HG02981 (cell line): ENCODE measurements around the gene DMTF1.
"Not testable (repeated sequence)": the region's sequence is repeated elsewhere in the genome, so short reads cannot be mapped to it uniquely, and the experiment has no call there.

Source experiments
- ATAC-seq: cut with Tn5 transposase; IDR thresholded peaks from one replicate; pipeline ENCODE4 v1.9.1; 2021; ENCODE audit warnings: mild to moderate bottlenecking, moderate library complexity; ENCODE audit not compliant: unreplicated experiment

Gene DMTF1

DNA sequence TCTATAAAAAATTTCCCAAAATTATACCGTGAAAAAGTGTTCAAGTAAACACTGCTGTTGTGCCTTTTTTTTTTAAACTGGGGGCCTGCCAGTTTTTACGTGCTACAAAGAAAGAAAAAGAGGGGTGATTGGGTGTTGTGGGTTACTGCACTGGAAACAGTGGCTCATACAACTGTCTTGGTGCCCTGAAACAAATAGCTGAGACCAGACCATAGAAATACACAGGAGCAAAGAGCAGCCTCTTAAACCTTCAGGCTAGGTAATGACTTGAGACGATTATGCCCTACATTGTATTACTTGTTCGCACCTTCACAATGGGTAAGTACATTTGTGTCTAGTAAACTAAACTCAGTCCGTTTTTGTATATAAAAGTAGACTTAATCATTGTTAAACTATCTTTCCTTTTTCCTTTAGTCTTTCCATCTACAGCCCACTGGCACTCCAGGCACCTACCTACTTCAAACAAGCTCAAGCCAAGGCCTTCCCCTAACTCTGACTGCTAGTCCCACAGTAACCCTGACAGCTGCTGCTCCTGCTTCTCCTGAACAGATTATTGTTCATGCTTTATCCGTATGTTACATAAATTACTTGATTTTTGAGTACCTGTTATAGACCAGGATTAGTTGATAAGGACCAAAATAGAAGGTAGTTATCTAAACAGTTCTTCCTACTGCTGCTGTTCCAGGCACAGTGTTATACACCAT is 40.7 kb downstream of the DMTF1 start:
- ATAC-seq = no peak

GRCh38 chr7:87193912-87194311 is 41.7 kb downstream of the DMTF1 start:
- ATAC-seq = no peak

DNA sequence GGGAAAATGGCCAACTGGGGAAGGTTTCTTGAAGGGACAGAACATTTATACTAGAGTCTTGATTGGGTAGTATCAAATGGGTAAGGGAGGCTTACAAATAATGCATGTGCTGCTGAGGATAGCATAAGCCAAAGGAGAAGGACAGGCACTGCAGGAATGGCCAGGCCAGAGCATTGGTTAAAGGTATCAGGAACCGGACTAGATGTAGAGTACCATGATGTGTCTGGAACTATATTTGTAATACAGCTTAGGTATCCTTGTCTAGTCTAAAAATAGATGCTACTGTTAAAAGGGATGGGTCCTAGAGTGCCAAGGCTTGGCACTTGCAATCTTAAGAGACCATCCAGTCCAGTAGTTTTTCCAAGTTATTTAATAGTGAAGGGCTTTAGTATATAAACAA is 47.0 kb downstream of the DMTF1 start:
- no peak for ATAC-seq

DNA sequence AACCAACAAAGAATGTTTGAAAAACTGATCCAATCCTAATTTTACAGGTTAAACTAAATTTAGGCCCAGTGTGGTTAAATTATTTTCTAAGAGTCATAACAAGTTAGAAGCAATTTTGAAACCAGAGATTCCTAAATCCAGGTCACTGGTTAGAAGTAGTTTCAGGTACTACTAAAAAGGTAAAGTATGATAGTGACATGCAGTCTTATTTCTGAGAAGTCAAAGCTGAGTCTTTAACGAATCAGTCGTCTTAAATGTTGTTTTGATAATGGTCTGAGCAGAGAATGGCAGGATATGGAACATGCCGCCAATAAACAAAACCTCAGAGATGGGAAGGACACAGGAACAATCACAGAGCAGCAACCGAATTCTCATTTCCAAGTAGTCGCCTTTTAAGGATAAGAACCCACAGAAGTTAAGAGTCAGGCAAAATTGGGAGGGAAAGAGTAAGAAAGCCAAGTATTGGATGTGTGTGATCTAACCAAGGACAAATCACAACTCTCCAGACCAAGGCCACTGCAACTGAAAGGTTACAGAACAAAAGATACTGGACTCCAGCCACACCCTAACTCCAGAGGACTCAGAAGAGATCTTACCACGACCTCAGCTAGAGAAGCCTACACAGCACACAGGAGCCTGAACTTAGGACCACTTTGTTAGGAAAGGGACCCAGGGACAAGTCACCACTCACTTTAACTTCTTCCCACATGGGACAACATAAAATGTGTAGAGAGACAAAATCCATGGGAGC is 47.6 kb downstream of the DMTF1 start:
- ATAC-seq = no peak

DNA sequence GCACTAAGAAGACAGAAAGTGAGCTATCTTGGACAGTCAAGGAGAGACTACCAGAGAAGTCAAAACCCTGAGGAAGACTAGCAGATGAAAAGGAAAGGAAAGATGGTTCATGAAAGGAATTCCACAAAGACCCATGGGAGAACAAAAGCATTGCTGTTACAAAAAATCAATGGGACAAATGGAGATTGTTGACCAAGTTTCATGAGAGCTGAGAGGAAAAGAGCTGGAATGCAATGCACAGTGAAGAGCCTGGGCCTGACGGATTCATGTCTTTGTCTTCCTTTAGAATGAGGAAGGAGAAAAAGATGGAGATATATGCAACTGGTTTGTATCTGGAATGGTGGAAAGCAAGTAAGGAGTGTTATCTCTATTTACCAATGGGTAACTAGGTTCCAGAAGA is 50.0 kb downstream of the DMTF1 start:
- ATAC-seq = no peak

GRCh38 chr7:87202705-87203104 is 50.5 kb downstream of the DMTF1 start:
- peak; percentile 64 for ATAC-seq

DNA sequence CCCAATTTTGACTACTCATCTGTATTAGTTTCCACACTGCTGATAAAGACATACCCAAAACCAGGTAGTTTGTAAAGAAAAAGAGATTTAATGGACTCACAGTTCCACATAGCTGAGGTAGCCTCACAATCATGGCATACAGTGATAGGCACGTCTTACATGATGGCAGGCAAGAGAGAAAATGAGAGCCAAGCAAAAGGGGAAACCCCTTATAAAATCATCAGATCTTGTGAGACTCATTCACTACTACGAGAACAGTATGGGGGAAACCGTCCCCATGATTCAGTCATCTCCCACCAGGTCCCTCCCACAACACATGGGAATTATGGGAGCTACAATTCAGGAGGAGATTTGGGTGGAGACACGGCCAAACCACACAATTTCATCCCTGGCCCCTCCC is 51.7 kb downstream of the DMTF1 start:
- ATAC-seq = not testable (repeated sequence)

DNA sequence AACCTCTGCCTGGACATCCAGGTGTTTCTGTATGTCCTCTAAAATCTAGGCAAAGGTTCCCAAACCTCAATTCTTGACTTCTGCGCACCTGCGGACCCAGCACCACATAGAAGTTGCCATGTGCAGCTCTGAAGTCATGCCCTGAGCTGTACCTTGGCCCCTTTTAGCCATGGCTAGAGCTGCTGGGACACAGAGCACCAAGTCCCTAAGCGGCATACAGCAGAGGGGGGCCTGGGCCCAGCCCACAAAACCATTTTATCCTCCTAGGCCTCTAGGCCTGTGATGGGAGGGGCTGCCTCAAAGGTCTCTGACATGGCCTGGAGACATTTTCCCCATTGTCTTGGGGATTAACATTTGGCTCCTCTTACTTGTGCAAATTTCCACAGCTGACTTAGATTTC is 52.7 kb downstream of the DMTF1 start:
- no peak for ATAC-seq

- not testable (repeated sequence) for ATAC-seq
Measured at GRCh38 chr7:87205701-87206100, 53.4 kb downstream of the DMTF1 start.

GRCh38 chr7:87206361-87206760 is 54.1 kb downstream of the DMTF1 start:
- no peak for ATAC-seq

DNA sequence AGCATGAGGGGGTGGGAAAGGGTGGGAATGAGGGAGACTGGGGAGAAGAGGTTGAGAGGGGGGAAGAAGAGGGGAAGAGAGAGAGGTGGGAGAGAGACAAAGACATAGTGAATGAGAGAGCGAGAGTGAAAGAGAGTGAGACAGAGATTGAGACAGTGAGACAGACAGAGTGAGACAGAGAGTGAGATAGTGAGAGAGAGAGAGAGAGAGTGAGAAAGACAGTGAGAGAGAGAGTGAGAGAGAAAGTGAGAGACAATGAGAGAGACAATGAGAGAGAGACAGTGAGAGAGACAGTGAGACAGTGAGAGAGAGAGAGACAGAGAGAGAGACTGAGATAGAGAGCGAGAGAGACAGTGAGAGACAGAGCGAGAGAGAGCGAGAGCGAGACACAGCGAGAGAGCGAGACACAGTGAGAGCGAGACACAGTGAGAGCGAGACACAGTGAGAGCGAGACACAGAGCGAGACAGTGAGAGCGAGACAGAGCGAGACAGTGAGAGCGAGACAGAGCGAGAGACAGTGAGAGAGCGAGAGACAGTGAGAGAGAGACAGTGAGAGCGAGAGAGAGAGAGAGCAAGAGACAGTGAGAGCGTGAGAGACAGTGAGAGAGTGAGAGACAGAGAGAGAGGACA is 57.2 kb downstream of the DMTF1 start:
- ATAC-seq = no peak

GRCh38 chr7:87210506-87210905 is 58.3 kb downstream of the DMTF1 start:
- ATAC-seq = no peak

DNA sequence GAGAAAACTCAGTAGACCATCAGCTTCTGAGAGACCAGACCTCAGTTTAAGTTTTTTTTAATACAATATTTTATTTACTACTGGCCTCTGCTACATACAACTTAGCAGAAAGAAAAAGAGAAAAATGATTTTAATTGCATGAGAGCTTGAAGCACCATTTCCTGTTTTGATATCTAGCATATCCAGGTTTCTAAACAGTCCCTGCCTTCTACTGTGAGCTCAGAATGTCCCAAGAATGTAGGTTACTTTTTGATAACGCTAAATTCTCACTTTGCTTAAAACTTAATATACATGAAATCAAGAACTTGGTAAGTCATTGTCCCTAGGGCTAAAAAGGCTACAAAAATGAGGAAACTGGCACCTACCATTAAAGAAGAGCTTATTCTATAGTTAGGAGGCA is 60.2 kb downstream of the DMTF1 start:
- ATAC-seq = no peak

DNA sequence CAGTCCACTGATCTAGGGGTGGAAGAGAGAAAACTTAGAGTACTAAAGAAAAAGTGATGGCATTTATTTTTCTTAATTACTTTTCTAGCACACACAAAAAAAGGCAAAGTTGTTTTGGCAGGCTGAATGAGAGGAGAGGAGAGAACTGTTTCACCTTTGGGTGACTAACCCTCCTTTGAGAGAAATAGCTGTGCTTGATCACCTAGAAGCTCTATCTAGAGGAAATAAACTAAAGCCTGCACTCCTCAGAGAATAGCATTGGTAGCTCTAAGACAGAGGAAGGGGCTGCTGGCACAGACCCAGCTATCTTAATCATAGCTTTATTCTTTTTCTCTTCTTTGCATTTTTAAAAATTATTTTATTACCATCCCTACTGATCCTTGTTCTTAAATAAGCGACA is 61.0 kb downstream of the DMTF1 start:
- no peak for ATAC-seq

DNA sequence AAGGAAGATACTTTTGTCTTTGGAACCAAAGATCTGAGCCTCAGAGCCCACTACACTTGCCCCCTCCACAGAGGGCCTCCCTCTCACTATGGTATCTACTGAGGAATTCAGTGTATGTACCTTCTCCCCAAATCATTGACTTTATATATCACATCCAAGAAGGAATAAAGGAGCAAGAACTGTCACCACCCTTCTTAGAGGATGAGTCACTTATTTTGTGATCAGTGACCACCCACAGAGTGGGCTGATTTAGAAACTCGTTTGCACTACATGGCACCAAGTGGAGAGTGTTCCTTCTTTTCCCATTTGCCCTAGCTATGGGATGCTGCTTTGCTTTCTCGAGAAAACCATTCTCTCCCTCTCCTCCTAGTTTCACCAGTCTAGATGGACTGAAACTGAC is 61.6 kb downstream of the DMTF1 start:
- no peak for ATAC-seq

DNA sequence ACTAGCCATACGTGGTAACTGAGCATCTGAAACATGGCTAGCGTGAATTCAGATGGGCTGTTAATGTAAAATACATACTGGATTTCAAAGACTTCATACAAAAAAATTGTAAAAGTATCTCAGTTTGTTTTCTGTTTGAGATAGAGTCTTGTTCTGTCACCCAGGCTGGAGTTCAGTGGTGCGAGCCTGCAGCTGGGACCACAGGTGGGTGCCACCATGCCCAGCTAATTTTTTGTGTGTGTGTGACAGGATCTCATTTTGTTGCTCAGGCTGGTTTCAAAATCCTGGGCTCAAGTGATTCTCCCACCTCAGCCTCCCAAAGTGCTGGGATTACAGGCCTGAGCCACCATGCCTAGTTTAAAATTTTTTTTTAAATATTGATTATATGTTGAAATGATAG is 62.8 kb downstream of the DMTF1 start:
- no peak for ATAC-seq

- peak; percentile 51 for ATAC-seq
Measured at GRCh38 chr7:87216701-87217508, 64.7 kb downstream of the DMTF1 start.

DNA sequence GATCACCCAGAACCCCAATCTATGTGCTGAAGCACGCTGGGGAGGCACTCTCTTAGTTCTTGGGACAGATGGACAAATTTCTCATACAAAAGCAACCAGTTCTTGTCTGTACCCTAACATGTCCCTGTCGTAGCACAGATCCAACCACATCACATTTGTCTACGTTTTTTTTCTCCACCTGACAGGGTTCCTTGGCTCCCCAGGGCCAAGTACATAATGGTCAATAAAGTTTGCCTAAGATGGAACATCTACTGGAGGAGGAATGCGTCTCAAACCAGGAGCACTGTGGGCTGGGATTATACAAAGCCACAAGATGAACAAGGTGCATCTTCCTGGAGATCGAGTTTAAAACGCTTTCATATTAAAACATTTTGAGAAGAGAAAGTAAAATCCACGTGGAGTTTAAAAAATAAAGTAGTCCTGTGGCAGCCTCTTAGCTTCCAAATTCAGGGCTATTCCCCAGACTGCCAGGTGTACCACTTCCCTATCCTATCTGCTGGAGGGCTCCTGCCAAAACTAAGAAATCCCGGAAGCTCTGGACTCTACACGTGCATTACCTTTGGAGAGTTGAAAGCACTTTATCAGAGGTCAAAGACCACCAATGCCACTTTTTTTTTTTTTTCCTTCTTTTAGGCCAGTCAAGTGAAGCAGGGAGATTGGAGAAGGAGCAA is 65.9 kb downstream of the DMTF1 start:
- ATAC-seq = no peak

- ATAC-seq = peak; percentile 14
Measured at GRCh38 chr7:87218796-87219544, 66.7 kb downstream of the DMTF1 start.

- peak; percentile 39 for ATAC-seq
Measured at GRCh38 chr7:87219545-87220025, 67.3 kb downstream of the DMTF1 start, which contains the start of gene TMEM243. TMEM243 (minus strand) TSS chr7:87219732; CDS start chr7:87219503, 229 bp downstream.
